Testis (tissue), 3 donors: Measurements from ENCODE around the gene TCIRG1. TPM values are rescaled to one million over a fixed set of nuclear protein-coding genes. Genes with fewer than 3 reads are reported as not detected.

Source experiments
- DNase-seq: peaks from one replicate; pipeline ENCODE4 v3.0.0-alpha.2; 2019
- H3K27ac ChIP-seq, 2 donors: fragments of 200-600 bp; sonication (generic); one replicate each; pipeline ENCODE4 v1.5.1; 2019
- H3K27me3 ChIP-seq: fragments of 200-600 bp; sonication (generic); one replicate; pipeline ENCODE4 v1.5.1; 2019
- H3K36me3 ChIP-seq: fragments of 200-600 bp; sonication (generic); one replicate; pipeline ENCODE4 v1.5.1; 2017; ENCODE audit warnings: low read depth; ENCODE audit errors: missing control alignments
- H3K4me1 ChIP-seq: fragments of 200-600 bp; sonication (generic); one replicate; pipeline ENCODE4 v1.5.1; 2019
- H3K4me3 ChIP-seq, 2 donors: fragments of 200-600 bp; sonication (generic); one replicate each; pipeline ENCODE4 v1.5.1; 2017 to 2019
- H3K9me3 ChIP-seq: fragments of 200-600 bp; sonication (generic); one replicate; pipeline ENCODE4 v1.5.1; 2017
- CTCF ChIP-seq, 3 experiments: fragments of 450-650 bp in 2 of 3; fragments of 200-600 bp in 1 of 3; sonication (generic) in 1 of 3; IDR thresholded peaks; one replicate each; pipeline ENCODE4 v1.5.1; 2016 to 2019; ENCODE audit warnings: antibody characterized with exemption in 3 of 3, mild to moderate bottlenecking in 2 of 3, moderate library complexity in 1 of 3
- POLR2A ChIP-seq: fragments of 450-650 bp; IDR thresholded peaks from one replicate; pipeline ENCODE4 v1.6.1; 2017; ENCODE audit warnings: antibody characterized with exemption, mild to moderate bottlenecking, moderate library complexity
- WGBS, 2 donors: methylation state at CpG; one replicate each; pipeline ENCODE4 v1.1.5; 2018; 5-methylcytosine and 5-hydroxymethylcytosine counted together
- intact Hi-C: fragments of 100-400 bp; cut with DNase I; formaldehyde crosslinking; loops from one replicate; pipeline ENCODE4 v1.15.1; 2023; ENCODE audit warnings: low total_unique reads
- polyA plus RNA-seq: library from polyadenylated mRNA; stranded (reverse); fragments of 350-450 nt; fragmentation: Illumina TruSeq; extraction: RNeasy Lipid Tissue Mini Kit (QIAGEN cat#74804); gene quantifications from one replicate; pipeline ENCODE4 v1.2.3, GENCODE V29; 2014; ENCODE audit warnings: low read depth, low replicate concordance; ENCODE audit not compliant: insufficient read depth
- total RNA-seq, 2 donors: library from RNA; depleted of rRNA; stranded (reverse); fragments of >200 nt; gene quantifications; one replicate each; pipeline ENCODE4 v1.2.3, GENCODE V29; 2016

Gene TCIRG1
- total and polyA plus RNA-seq, 3 donors from 2014 or later = 22.2 to 53.6 (median 52.8) TPM

GRCh38 chr11:68016904-68017817 lies 21.7 kb upstream of the TCIRG1 start:
- H3K4me1 ChIP-seq = peaks cover 16% of the 10 kb centered on the region

GRCh38 chr11:68017980-68018729 lies 20.7 kb upstream of the TCIRG1 start:
- Histone ChIP-seq H3K27me3 (no peaks in the 10 kb centered on the region), H3K4me1 (peaks cover 16% of the 10 kb centered on the region), H3K4me3 (no peak overlapping the region), H3K27ac (no peak overlapping the region), H3K9me3 (no peaks in the 10 kb centered on the region), H3K36me3 (no peaks in the 10 kb centered on the region)
- DNase-seq = no peak
- TF ChIP-seq POLR2A = no peak
- no peak for TF ChIP-seq CTCF (IDR thresholded peaks at IDR 0.05)
- 84 to 89% methylated on average over 16 to 27 of the region's 27 CpGs for WGBS, 2 donors
- intact Hi-C loops = no loop called here

More at GRCh38 chr11:68016904-68017817, 21.7 kb upstream of the TCIRG1 start:
- Histone ChIP-seq H3K36me3 (no peaks in the 10 kb centered on the region), H3K4me3 (no peak overlapping the region), H3K9me3 (no peaks in the 10 kb centered on the region), H3K27me3 (no peaks in the 10 kb centered on the region), H3K27ac (peak overlapping the region in 1 of 2 donors; percentile 45)
- TF ChIP-seq CTCF (IDR thresholded peaks at IDR 0.05) = no peak
- TF ChIP-seq POLR2A = no peak
- intact Hi-C loops = no loop called here
- WGBS, 2 donors = 45 to 66% methylated on average over 6 to 16 of the region's 16 CpGs
- peak; percentile 56 for DNase-seq

- WGBS, 2 donors = 93 to 94% methylated on average over 18 of the region's 18 CpGs
- intact Hi-C loops = no loop called here
- no peak overlapping the region for H3K27ac ChIP-seq
These were observed 20.1 kb upstream of the TCIRG1 start for GRCh38 chr11:68018730-68019190.

GRCh38 chr11:68019486-68019885 lies 19.3 kb upstream of the TCIRG1 start:
- no peak overlapping the region for H3K27ac ChIP-seq
- H3K36me3 ChIP-seq = no peaks in the 10 kb centered on the region
- intact Hi-C loops = no loop called here
- 98 to 100% methylated on average over 4 to 11 of the region's 12 CpGs for WGBS, 2 donors
- TF ChIP-seq CTCF (IDR thresholded peaks at IDR 0.05) (no peak), POLR2A (no peak)
- H3K4me1 ChIP-seq = peaks cover 16% of the 10 kb centered on the region
- no peaks in the 10 kb centered on the region for H3K27me3 ChIP-seq
- no peaks in the 10 kb centered on the region for H3K9me3 ChIP-seq
- DNase-seq = no peak
- no peak overlapping the region for H3K4me3 ChIP-seq

More at GRCh38 chr11:68018730-68019190, 20.1 kb upstream of the TCIRG1 start:
- H3K4me3 ChIP-seq = no peak overlapping the region
- no peaks in the 10 kb centered on the region for H3K36me3 ChIP-seq
- TF ChIP-seq CTCF (IDR thresholded peaks at IDR 0.05) = no peak
- peaks cover 16% of the 10 kb centered on the region for H3K4me1 ChIP-seq
- no peaks in the 10 kb centered on the region for H3K9me3 ChIP-seq
- H3K27me3 ChIP-seq = no peaks in the 10 kb centered on the region
- no peak for DNase-seq
